NOMO-1 (cell line): ENCODE results near the gene CCDC175.

Source experiments
- DNase-seq, 2 experiments: peaks; one replicate each; lab custom pipeline; 2025; ENCODE audit not compliant: unreplicated experiment in 2 of 2; lab: John Stamatoyannopoulos, UW

Gene CCDC175

GRCh38 chr14:59541731-59542130 lies 34.9 kb downstream of the CCDC175 start:
- no peak for DNase-seq

- DNase-seq: peak; percentile 7 to 44
Measured at GRCh38 chr14:59540852-59541251, 35.8 kb downstream of the CCDC175 start.

- peak; percentile 71 to 74 for DNase-seq
Measured at GRCh38 chr14:59538936-59539335, 37.7 kb downstream of the CCDC175 start.

- DNase-seq: no peak
Measured at GRCh38 chr14:59537476-59537875, 39.1 kb downstream of the CCDC175 start.

GRCh38 chr14:59534361-59534987 lies 42.1 kb downstream of the CCDC175 start:
- DNase-seq: no peak

DNA sequence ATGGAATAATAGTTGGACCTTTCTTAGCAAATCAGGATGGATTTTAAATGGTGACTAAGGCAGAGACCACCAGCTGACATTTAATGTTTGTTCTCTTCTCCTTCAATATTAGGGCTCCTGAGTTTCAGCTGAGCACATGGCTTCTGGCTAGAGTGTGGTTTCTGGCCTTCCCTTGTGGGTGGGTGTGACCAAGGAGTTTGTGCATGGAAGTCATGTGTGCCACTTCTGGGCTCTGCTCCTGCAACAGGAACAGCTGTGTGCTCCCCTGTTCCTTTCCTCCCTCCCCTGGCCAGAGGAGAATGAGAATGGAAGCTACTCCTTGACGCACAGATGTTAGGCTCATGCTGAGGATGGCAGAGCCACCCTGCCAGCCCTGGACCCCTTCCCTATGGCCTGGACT lies 44.2 kb downstream of the CCDC175 start:
- DNase-seq: no peak

- DNase-seq: no peak
Measured at GRCh38 chr14:59530349-59530748, 46.3 kb downstream of the CCDC175 start.

- DNase-seq: no peak
Measured at GRCh38 chr14:59529189-59529588, 47.4 kb downstream of the CCDC175 start.

GRCh38 chr14:59520224-59520623 lies 56.4 kb downstream of the CCDC175 start:
- no peak for DNase-seq

DNA sequence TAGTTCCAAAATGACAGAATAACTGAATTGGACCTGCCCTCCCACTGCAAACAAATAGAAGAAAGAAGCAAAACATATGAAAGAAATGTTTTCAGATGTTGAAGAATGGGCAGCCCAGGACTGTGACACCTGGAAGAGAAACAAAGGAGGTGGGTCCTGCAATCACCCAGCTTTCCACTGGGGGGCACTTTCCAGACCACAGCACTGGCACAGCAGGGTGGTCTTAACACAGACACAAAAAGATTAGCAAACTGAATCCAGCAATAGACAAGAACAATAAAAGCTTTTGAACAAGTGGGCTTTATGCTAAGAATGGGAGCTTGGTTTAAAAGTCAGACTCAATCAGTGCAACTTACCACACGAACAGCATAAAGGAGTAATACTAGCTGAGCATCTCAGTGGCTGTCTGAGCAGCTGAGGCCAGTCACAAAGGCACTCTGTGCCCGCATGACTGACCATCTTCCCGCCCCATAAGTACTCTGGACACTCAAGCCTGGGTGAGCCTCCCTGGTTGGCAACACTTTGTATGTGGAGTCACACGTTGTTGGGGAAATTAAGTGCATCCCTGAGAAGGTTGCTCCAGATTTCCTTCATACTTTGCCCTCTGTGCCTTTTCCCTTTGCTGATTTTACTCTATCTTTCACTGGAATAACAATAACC lies 64.6 kb downstream of the CCDC175 start:
- DNase-seq: no peak

DNA sequence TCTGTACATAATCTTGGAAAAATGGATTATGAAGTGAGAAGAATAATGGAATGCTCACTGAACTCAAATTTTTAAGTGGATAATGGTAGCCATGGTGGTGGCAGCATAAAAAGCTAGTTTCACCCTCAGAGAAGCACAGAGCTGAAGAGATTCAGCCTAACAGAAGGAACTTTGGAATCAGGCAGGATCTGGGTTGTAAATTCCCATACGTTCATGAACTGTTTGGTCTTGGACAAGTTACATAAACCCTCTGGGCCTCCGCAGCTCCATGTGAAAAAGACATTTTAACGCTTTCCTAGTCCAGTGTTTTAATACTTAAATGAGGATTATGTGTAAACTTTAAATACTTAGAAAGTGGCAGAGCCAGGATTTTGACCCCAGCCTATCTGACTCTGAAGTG lies 65.6 kb downstream of the CCDC175 start:
- DNase-seq: no peak

- no peak for DNase-seq
Measured at GRCh38 chr14:59510001-59510400, 66.6 kb downstream of the CCDC175 start.

DNA sequence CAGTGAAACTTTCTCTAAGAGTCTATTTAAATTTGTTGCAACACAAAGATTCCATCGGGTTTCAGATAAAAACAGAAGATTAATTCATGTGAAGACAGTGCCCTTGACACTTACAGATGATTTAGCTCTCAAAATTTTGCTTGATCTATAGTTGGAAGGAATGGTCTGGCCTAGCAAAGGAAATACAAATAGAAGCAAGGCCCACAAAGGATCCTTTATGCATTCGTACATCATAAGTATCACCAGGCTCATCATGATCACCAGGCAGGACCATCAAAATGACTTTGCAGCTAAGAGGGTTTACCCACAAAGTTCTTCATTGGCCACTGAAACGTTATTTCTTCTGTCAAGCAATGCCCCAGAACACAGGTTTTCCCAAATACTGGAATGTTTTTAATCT lies 67.5 kb downstream of the CCDC175 start:
- no peak for DNase-seq

GRCh38 chr14:59507752-59508103 lies 68.9 kb downstream of the CCDC175 start:
- no peak for DNase-seq

DNA sequence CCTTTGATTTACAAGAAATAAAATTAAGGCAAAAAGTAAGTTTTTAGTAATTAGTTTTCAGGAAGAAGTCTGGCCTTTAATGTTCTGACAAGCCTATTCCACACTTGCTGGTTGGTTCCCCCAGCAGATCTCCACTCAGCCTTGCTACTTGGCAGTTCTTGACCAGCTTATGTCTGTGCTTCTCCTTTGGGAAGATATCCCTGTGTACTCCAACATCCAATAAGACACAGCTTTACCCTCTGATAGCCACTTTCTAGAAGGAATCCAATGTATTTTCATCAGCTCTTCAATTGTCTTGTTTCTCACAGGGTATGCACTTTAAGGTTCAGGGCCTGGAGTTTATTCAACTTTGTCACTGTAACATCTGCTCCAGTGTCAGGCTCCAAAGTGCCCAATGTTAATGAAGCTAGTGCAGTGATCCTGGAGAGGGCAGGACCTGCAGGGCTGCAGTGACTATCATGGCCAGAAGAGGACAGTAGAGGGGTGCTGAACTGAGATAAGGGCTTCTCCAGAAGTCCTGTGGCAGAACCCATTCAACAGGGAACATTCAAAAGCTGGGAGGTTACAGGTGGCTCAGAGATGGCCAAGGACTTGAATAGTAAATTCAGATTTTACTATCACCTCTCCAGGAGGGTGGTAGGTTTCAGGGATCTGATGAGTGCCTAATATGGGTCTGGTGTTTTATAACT lies 69.4 kb downstream of the CCDC175 start:
- DNase-seq: peak; percentile 43 to 58

- no peak for DNase-seq
Measured at GRCh38 chr14:59503256-59503655, 73.4 kb downstream of the CCDC175 start.

- no peak for DNase-seq
Measured at GRCh38 chr14:59500732-59501131, 75.9 kb downstream of the CCDC175 start.

DNA sequence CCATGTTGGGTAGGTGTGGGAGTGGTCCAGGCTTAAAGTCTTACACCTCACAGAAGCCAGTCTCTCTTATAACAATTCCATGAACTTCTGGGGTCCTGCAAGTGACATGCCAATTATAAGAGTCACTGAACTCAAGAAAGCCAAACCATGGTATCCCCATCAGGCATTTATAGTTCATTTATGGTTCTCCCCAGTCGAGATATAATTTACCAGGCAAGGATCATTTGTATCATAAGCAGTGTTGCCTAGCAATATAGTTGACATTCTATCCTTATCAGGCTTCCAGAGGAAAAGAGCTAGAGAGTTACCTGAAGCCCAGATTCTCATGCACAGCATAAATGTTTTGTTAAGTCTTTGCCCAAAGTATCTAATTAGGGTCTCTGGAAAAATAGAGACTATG lies 84.2 kb downstream of the CCDC175 start:
- no peak for DNase-seq

DNA sequence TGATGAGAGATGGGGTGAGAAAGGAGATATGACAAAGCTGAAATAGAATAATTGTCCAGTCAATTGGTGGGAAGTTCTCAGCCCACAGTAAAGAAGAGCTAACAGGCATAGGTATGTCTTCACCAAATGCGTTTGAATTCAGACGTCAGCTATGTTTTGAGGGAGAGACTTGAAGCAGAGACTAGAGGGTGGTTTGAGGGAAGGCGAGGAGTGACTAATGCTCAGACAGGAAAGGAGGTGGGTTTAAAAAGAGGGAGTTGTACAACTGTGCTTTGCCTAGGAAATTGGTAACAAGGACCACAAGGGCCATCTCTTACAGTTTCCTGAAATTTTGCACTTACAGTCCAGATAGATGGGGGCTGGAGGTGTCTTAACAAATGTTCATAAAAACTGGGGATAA lies 85.9 kb downstream of the CCDC175 start:
- no peak for DNase-seq

GRCh38 chr14:59484639-59485175 lies 91.9 kb downstream of the CCDC175 start:
- DNase-seq: peak; percentile 60 to 78

DNA sequence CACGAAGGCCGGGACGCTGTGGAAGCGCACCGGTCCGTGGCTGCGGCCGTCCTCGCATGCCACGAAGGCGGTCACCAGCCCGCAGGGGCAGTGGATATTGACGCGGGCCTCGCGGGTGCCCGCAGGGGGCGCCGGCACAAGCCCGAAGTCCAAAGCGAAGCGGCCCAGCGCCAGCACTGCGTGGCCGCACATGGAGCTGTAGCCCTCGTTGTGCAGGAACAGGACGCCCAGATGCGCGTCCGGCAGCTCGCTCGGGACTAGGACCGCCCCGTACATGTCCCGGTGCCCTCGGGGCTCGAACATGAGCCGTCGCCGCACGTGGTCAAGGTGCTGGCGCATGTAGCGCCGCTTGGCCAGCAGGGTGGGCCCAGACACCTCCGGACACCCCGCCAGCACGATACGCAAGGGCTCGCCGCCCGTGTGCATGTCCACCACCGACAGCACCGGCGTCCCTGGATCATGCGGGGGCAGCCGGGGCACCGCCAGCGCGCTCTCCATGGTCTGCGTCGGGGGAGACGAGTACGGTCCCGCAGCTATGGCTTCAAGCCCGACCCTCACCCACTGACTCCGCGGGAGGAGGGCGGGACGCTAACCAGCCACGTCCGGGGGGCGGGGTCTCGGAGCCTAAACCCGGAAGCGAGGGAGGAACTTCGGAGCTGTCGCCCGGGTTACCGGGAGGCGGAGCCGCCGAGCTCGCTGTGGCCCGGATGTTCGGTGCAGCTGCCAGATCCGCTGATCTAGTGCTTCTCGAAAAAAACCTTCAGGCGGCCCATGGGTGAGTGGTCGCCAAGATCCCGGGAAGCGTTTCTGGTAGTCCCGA lies 92.6 kb downstream of the CCDC175 start, which contains the start of the genes JKAMP and L3HYPDH:
TSS of gene JKAMP (plus strand) at position 699 of the 820 bp plus-strand sequence. CDS start at position 772, 73 bp downstream.
TSS of gene L3HYPDH (minus strand) at position 590 of the 820 bp plus-strand sequence. CDS start at position 498, 92 bp downstream.
- peak; percentile 90 for DNase-seq
